IMR-90 (cell line): ENCODE data around the gene RGPD4. TPM values are rescaled to one million over a fixed set of nuclear protein-coding genes. Genes with fewer than 3 reads are reported as not detected.

Experiments
- ATAC-seq: fragments of 200-7000 bp; cut with Tn5 transposase; 2 replicates; pipeline ENCODE4 v1.9.1; 2020; ENCODE audit warnings: low read depth, mild to moderate bottlenecking, moderate library complexity
- BruUV-seq: library from RNA; stranded (reverse); fragments of 400-500 nt; replicated peaks from 2 replicates; lab custom pipeline; 2021; lab: Mats Ljungman, UMichigan
- CTCF ChIA-PET: fragments of 300-600 bp; formaldehyde crosslinking; extraction: SDS; loops from one replicate; lab custom pipeline; 2021; ENCODE audit warnings: antibody characterized with exemption; lab: Yijun Ruan, JAX
- POLR2A ChIA-PET: fragments of 300-600 bp; sonication (Branson Sonifier 250); formaldehyde crosslinking; loops from one replicate; lab custom pipeline; 2022; ENCODE audit warnings: antibody characterized with exemption; ENCODE audit not compliant: unreplicated experiment; lab: Charles Lee
- DNase-seq: peaks from one replicate; pipeline ENCODE4 v3.0.0; 2013
- H2AFZ ChIP-seq: replicated peaks from 2 replicates; pipeline ENCODE3; 2013; ENCODE audit warnings: low read length, mild to moderate bottlenecking; ENCODE audit not compliant: poor library complexity
- H2AK5ac ChIP-seq: 2 replicates; pipeline ENCODE4 v1.6.1; 2013; ENCODE audit warnings: low read depth, low read length, inconsistent platforms
- H2AK9ac ChIP-seq: replicated peaks from 2 replicates; pipeline ENCODE3; 2013; ENCODE audit warnings: mild to moderate bottlenecking, low read depth, low read length, moderate library complexity; ENCODE audit not compliant: poor library complexity
- H2BK120ac ChIP-seq: 2 replicates; pipeline ENCODE4 v1.6.1; 2013; ENCODE audit warnings: low read depth, low read length, inconsistent platforms
- H2BK15ac ChIP-seq: 3 replicates; pipeline ENCODE4 v1.6.1; 2013; ENCODE audit warnings: low read depth, low read length, inconsistent platforms
- H2BK20ac ChIP-seq: 2 replicates; pipeline ENCODE4 v1.6.1; 2013; ENCODE audit warnings: low read depth, mild to moderate bottlenecking, inconsistent platforms, low read length, moderate library complexity
- H2BK5ac ChIP-seq: 2 replicates; pipeline ENCODE4 v1.6.1; 2013; ENCODE audit warnings: mild to moderate bottlenecking, low read depth, low read length, inconsistent platforms; ENCODE audit not compliant: poor library complexity, severe bottlenecking
- H3K14ac ChIP-seq: replicated peaks from 2 replicates; pipeline ENCODE4 v1.6.1; 2013; ENCODE audit warnings: low read depth, low read length, inconsistent platforms
- H3K18ac ChIP-seq: 2 replicates; pipeline ENCODE4 v1.6.1; 2013; ENCODE audit warnings: low read depth, low read length, control low read depth
- H3K23ac ChIP-seq: 2 replicates; pipeline ENCODE4 v1.6.1; 2013; ENCODE audit warnings: low read depth, low read length, inconsistent platforms
- H3K27ac ChIP-seq: 2 replicates; pipeline ENCODE4 v1.5.1; 2013; ENCODE audit warnings: mild to moderate bottlenecking, control low read depth, low read length; ENCODE audit not compliant: insufficient read depth
- H3K27me3 ChIP-seq: 2 replicates; pipeline ENCODE4 v1.6.1; 2013; ENCODE audit warnings: low read length; ENCODE audit not compliant: control insufficient read depth, insufficient read depth
- H3K36me3 ChIP-seq: 2 replicates; pipeline ENCODE4 v1.6.1; 2013; ENCODE audit warnings: low read length, mixed read lengths; ENCODE audit not compliant: control insufficient read depth, insufficient read depth
- H3K4ac ChIP-seq: 2 replicates; pipeline ENCODE4 v1.6.1; 2013; ENCODE audit warnings: low read depth, low read length, inconsistent platforms
- H3K4me1 ChIP-seq: 2 replicates; pipeline ENCODE4 v1.6.1; 2013; ENCODE audit warnings: low read length, mixed read lengths; ENCODE audit not compliant: control insufficient read depth, insufficient read depth
- H3K4me2 ChIP-seq: 2 replicates; pipeline ENCODE4 v1.6.1; 2013; ENCODE audit warnings: low read depth, mild to moderate bottlenecking, control low read depth, low read length, moderate library complexity
- H3K4me3 ChIP-seq: 2 replicates; pipeline ENCODE4 v1.5.1; 2013; ENCODE audit warnings: low read depth, mild to moderate bottlenecking, control low read depth, low read length, moderate library complexity; ENCODE audit not compliant: insufficient read depth
- H3K56ac ChIP-seq: 2 replicates; pipeline ENCODE4 v1.6.1; 2013; ENCODE audit warnings: low read length, inconsistent platforms; ENCODE audit not compliant: insufficient read depth; ENCODE audit errors: extremely low read depth
- H3K79me1 ChIP-seq, 2 experiments: 2 replicates each; pipeline ENCODE4 v1.6.1; 2013; ENCODE audit warnings: low read length in 2 of 2, inconsistent platforms in 1 of 2, low read depth in 1 of 2
- H3K9ac ChIP-seq: 2 replicates; pipeline ENCODE4 v1.6.1; 2013; ENCODE audit warnings: low read depth, low read length, control low read depth
- H3K9me1 ChIP-seq: 2 replicates; pipeline ENCODE4 v1.6.1; 2013; ENCODE audit warnings: low read length, inconsistent platforms; ENCODE audit not compliant: insufficient read depth
- H3K9me3 ChIP-seq: 2 replicates; pipeline ENCODE4 v1.6.1; 2013; ENCODE audit warnings: low read length; ENCODE audit not compliant: control insufficient read depth, insufficient read depth
- H4K20me1 ChIP-seq: 2 replicates; pipeline ENCODE4 v1.6.1; 2013; ENCODE audit warnings: low read length, inconsistent platforms; ENCODE audit not compliant: insufficient read depth
- H4K5ac ChIP-seq: 2 replicates; pipeline ENCODE4 v1.6.1; 2013; ENCODE audit warnings: mild to moderate bottlenecking, low read depth, low read length, control low read depth
- H4K8ac ChIP-seq, 2 experiments: 2 replicates each; pipeline ENCODE4 v1.6.1; 2013; ENCODE audit warnings: low read depth in 2 of 2, low read length in 2 of 2, control low read depth in 1 of 2, inconsistent platforms in 1 of 2
- H4K91ac ChIP-seq: 2 replicates; pipeline ENCODE4 v1.6.1; 2013; ENCODE audit warnings: low read depth, low read length, inconsistent platforms; ENCODE audit not compliant: insufficient read depth
- RCOR1 ChIP-seq: IDR thresholded peaks from 2 replicates; pipeline ENCODE4 v1.6.1; 2012; ENCODE audit warnings: mild to moderate bottlenecking, low read length, improper control_type of control experiment; ENCODE audit not compliant: insufficient replicate concordance
- WGBS, 2 experiments: methylation state at CpG; one replicate each; pipeline versions ENCODE4 v1.1.5 to v1.1.7; 2013; ENCODE audit warnings: missing lambda C conversion rate in 2 of 2; ENCODE audit not compliant: insufficient read length in 1 of 2; ENCODE audit errors: extremely low coverage in 2 of 2; 5-methylcytosine and 5-hydroxymethylcytosine counted together
- dilution Hi-C: fragments of 300-500 bp; cut with HindIII; formaldehyde crosslinking; loops from one replicate; pipeline ENCODE4 v1.14.3; 2018; ENCODE audit warnings: low sequenced_read_pairs; ENCODE audit not compliant: unreplicated experiment
- in situ Hi-C: fragments of 300-500 bp; cut with MboI; formaldehyde crosslinking; loops from 3 replicates; pipeline ENCODE4 v1.14.3; 2019; ENCODE audit warnings: low sequenced_read_pairs, inconsistent platforms, mixed read lengths
- intact Hi-C: fragments of 100-400 bp; cut with micrococcal nuclease; formaldehyde crosslinking; loops from 2 replicates; pipeline ENCODE4 v1.10.0; 2022
- polyA plus RNA-seq, 3 experiments: library from polyadenylated mRNA; depleted of rRNA; stranded (reverse); fragments of >200 nt; gene quantifications; 2 replicates each; pipeline ENCODE4 v1.2.3, GENCODE V29; 2012; ENCODE audit warnings: low replicate concordance in 1 of 3
- total RNA-seq: library from RNA; depleted of rRNA; stranded (reverse); fragments of >200 nt; gene quantifications from 2 replicates; pipeline ENCODE4 v1.2.3, GENCODE V29; 2012

Gene RGPD4
- total and polyA plus RNA-seq, 2 of the 4 experiments (the other 2 are of a cell fraction) = not detected

DNA sequence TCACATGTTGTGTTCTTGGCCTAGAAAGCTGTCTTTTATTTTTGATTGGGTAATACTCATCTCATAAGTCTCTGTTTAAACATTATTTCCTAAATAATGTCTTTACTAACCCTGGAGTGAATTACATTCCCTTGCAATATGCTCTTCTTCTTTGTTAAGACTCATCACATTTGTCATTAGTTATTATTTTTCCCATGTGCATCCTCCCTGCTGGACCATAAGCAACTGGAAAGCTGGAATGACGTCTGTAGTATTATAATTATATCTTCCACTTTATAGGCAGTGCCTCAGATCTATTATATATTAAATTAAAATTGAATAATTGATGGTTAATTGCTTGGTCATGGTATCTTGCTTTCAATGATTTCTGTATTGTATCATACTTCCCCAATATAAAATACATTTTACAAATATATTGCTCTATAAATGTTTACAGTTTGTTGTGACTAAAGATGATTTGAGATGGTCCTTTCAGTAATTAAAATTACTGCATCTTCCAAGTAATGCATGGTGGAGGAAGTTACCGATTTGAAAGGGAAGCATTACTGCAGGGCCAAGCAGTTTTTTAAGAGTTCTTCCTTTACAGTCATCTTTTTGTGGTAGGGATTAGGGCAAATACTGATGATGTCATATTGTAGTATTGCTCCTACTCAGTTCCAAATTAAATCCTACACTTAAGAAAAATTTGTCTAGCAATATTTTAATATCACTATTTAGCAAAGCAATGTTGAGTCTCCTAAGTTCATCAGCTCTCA lies 2.1 kb upstream of the RGPD4 start:
- no peak overlapping the region for H3K4ac ChIP-seq
- in situ Hi-C loops = no loop called here
- no peak overlapping the region for H3K9ac ChIP-seq
- no peaks in the 10 kb centered on the region for H3K4me1 ChIP-seq
- dilution Hi-C loops = no loop called here
- no peaks in the 10 kb centered on the region for H3K79me1 ChIP-seq
- H3K9me3 ChIP-seq = no peaks in the 10 kb centered on the region
- no peak overlapping the region for H2BK15ac ChIP-seq
- H3K4me2 ChIP-seq = no peak overlapping the region
- no peak overlapping the region for H3K56ac ChIP-seq
- no peak overlapping the region for H4K8ac ChIP-seq
- no peak overlapping the region for H3K18ac ChIP-seq
- H2AK5ac ChIP-seq = no peak overlapping the region
- no peak overlapping the region for H3K27ac ChIP-seq
- H2BK20ac ChIP-seq = no peak overlapping the region
- H2AK9ac ChIP-seq = no peak overlapping the region
- H2BK5ac ChIP-seq = no peak overlapping the region
- ChIA-PET CTCF (no interaction called here), POLR2A (no interaction called here)
- no peak for TF ChIP-seq RCOR1
- no peaks in the 10 kb centered on the region for H3K27me3 ChIP-seq
- H2AFZ ChIP-seq = no peak overlapping the region
- BruUV-seq = no TSS peak
- intact Hi-C loops = no loop called here
- ATAC-seq = no peak
- no peak overlapping the region for H4K5ac ChIP-seq
- no peaks in the 10 kb centered on the region for H4K20me1 ChIP-seq
- H4K91ac ChIP-seq = no peak overlapping the region
- DNase-seq = no peak
- H3K36me3 ChIP-seq = no peaks in the 10 kb centered on the region
- no CpG with 5 or more reads among the region's 2 CpGs for WGBS, 2 experiments
- no peak overlapping the region for H3K4me3 ChIP-seq
- no peak overlapping the region for H3K23ac ChIP-seq
- no peaks in the 10 kb centered on the region for H3K9me1 ChIP-seq
- no peak overlapping the region for H2BK120ac ChIP-seq
- H3K14ac ChIP-seq = no peak overlapping the region
